Measurements from ENCODE around the gene KCND1. TPM values are rescaled to one million over a fixed set of nuclear protein-coding genes. Genes with fewer than 3 reads are reported as not detected.

The KCND1 gene
- total RNA-seq, 2 experiments from 2014 or later: 1.2 to 1.3 TPM

DNA sequence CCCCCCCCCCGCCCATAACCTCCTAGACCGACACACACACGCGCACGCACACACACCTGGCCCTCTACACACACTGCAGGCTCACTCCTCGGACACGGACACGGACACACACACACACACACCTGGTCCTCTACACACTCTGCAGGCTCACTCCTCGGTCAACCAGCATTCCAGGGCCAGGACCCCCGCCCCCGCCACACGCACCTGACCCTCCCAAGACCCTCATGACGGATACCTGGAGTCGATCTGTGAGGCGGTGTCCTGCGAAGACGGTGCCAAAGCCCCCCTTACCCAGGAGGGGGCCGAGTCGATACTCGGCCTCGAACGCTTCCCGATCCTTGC lies 53.4 kb downstream of the KCND1 start:
- Mint-ChIP-seq H3K27ac (peak overlapping the region; percentile 96), H3K36me3 (peaks cover 69% of the 10 kb centered on the region), H3K27me3 (peaks cover 10% of the 10 kb centered on the region), H3K9me3 (no peaks in the 10 kb centered on the region), H3K4me3 (peak overlapping the region; percentile 90), H3K4me1 (peaks cover 41% of the 10 kb centered on the region)
- no peak for DNase-seq

DNA sequence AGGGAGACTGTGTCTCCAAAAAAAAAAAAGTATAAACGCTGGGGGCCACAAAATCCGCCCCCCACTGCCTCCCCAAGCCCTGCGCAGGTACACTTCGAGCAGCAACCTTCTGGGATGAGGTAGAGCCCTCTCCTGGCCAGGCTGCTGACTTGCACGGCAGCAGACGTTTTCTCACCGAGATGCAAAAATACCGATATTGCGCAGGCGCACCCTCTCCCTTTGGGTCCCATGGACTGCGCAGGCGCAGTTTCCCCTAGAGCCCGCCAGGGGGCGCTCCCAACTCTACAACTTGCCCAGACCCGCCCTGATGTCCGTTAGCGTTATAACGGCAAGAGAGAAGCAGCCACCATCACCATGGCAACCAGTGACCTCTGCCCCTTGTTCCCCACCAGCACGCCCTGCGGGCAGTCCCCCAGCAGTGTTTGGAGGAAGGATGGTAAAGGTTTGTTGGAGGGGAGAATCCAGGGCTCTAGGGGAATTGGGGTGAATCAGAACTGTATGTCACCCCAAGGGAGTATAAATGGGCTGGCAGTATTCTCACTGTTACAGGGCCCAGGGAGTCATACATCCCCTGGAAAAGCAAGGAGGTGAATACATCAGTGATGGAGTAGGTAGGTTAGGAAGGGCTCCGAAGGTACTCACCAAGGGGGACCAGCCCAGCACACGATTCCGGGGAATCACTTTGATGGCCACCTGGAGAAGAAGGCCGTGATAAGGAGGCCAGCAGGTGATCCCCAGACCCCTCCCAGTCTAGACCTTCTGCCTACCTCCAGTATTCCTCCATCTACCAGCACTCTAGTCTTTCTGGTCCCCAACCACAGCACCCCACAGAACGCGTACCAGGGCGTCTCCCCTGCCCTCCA lies 54.3 kb downstream of the KCND1 start:
- Mint-ChIP-seq H3K4me3 (peak overlapping the region; percentile 90), H3K36me3 (peaks cover 70% of the 10 kb centered on the region), H3K27me3 (peaks cover 10% of the 10 kb centered on the region), H3K27ac (peak overlapping the region; percentile 96), H3K9me3 (no peaks in the 10 kb centered on the region), H3K4me1 (peaks cover 44% of the 10 kb centered on the region)
- DNase-seq: peak; percentile 85

DNA sequence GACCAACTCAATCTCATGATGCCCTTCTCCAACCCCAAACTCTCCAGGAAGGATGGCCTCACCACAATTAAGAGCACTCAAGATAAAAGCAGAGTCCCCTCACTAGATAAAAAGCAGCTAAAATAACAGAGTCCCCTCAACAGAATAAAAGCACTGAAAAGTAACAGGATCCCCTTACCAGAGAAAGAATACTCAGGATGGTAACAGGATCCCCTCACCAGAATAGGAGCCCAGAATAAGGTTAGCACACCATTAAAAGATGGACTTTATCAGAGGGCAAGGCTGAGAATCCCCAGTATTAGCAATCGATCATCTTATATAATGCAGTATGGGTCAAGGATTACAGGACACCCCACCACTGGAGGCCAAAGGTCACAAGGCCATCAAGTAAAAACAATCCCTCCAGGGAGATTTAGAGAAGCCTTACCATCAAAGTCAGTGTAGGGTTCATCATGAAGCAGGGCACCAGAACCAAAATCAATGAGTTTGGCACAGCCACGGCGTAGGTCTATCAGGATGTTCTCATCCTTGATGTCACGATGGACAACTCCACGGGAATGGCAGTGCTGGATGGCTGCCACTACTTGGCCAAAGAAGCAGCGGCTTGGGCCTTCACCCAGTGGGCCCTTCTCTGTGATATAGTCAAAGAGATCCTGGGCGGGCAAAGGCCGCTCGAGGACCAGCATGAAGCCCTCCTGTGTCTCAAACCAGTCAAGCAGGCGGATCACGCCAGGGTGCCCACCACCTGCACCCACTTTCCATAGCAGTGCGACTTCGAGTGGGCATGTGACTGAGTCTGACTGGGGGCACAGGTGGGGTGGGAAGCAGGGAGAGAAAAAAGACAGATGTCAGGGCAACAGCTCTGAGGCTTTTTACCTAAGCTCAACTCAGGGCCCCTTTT lies 56.8 kb downstream of the KCND1 start:
- peaks cover 44% of the 10 kb centered on the region for H3K4me1 Mint-ChIP-seq
- peak overlapping the region; percentile 78 for H3K27ac Mint-ChIP-seq
- DNase-seq: no peak
- peak overlapping the region; percentile 90 for H3K4me3 Mint-ChIP-seq
- peaks cover 74% of the 10 kb centered on the region for H3K36me3 Mint-ChIP-seq
- H3K27me3 Mint-ChIP-seq: peaks cover 18% of the 10 kb centered on the region
- H3K9me3 Mint-ChIP-seq: no peaks in the 10 kb centered on the region

DNA sequence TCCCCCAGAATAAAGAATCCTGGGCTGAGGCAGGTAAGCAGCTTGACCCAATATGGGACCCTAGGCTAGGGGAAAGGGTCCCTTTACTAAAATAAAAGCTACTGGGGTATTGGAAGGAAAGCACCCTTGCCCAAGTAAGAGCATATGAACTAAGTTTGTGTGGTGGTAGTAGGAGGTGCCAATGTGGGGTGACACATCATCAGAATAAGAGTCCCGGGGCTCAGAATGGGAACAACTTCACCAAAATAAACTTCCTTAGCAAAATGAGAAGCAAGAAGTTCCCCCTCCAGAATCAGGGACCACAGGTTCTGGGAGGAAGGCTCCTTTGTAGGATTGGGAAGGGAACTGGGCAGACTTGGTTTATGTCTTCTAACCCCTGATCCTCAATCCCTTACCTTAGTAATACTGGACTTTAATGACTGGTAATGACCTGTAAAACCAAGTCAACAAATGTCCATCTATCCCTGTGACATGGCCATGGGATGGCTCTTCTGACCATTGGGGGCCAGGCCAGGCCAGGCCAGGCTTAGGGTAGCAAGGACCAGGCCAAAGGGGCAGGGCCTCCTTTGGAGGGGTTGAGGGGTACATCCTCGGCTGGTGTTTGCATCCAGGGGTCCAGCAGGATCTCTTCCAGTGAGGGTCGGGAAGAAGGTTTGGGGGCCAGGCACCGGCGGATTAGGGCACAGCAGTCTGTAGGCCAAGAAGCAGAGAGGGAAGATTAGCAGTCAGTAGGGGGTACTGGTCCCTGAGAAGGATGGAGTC lies 57.9 kb downstream of the KCND1 start:
- H3K27ac Mint-ChIP-seq: peak overlapping the region; percentile 78
- peaks cover 39% of the 10 kb centered on the region for H3K4me1 Mint-ChIP-seq
- peaks cover 71% of the 10 kb centered on the region for H3K36me3 Mint-ChIP-seq
- H3K4me3 Mint-ChIP-seq: peak overlapping the region; percentile 90
- H3K27me3 Mint-ChIP-seq: peaks cover 18% of the 10 kb centered on the region
- H3K9me3 Mint-ChIP-seq: no peaks in the 10 kb centered on the region
- no peak for DNase-seq

GRCh38 chrX:48911412-48912182 lies 60.0 kb downstream of the KCND1 start, which contains the start of gene SLC35A2:
Gene SLC35A2 (minus strand): TSS chrX:48911646. CDS start chrX:48911636, 10 bp downstream.
- Mint-ChIP-seq H3K27me3 (peaks cover 8% of the 10 kb centered on the region), H3K4me1 (peaks cover 37% of the 10 kb centered on the region), H3K9me3 (no peaks in the 10 kb centered on the region), H3K27ac (peak within 1 kb of the TSS; percentile 94), H3K4me3 (peak within 1 kb of the TSS; percentile 90), H3K36me3 (peaks cover 51% of the 10 kb centered on the region)
- peak; percentile 86 for DNase-seq

Other genes starting within 250 kb of the KCND1 start
- not detected for gene GLOD5, start 210.1 kb downstream of the KCND1 start, total RNA-seq
- not detected for gene GATA1, start 185.3 kb downstream of the KCND1 start, total RNA-seq
- 10 to 100 TPM; 45.3 to 50.0 TPM for gene HDAC6, start 169.8 kb downstream of the KCND1 start, total RNA-seq
- gene ERAS, start 145.3 kb downstream of the KCND1 start, total RNA-seq: under 1 TPM; 0.54 to 0.70 TPM
- 1 to 10 TPM; 1.4 to 1.8 TPM for gene PCSK1N, start 136.2 kb downstream of the KCND1 start, total RNA-seq
- gene TIMM17B, start 74.1 kb downstream of the KCND1 start, total RNA-seq: 10 to 100 TPM; 57.8 to 60.5 TPM
- 10 to 100 TPM; 84.3 to 85.7 TPM for gene PQBP1, start 73.9 kb downstream of the KCND1 start, total RNA-seq
- gene SLC35A2, start 60.2 kb downstream of the KCND1 start, total RNA-seq: 10 to 100 TPM; 20.8 to 24.0 TPM
- gene PIM2, start 52.8 kb downstream of the KCND1 start, total RNA-seq: 100 to 1,000 TPM; 213 to 219 TPM
- 10 to 100 TPM; 57.3 to 59.5 TPM for gene OTUD5, start 14.2 kb downstream of the KCND1 start, total RNA-seq
- gene GRIPAP1, start 30.4 kb upstream of the KCND1 start, total RNA-seq: 10 to 100 TPM; 53.7 to 54.3 TPM
- gene TFE3, start 71.5 kb upstream of the KCND1 start, total RNA-seq: 10 to 100 TPM; 21.0 to 23.3 TPM
- gene CCDC120, start 87.2 kb upstream of the KCND1 start, total RNA-seq: 1 to 10 TPM; 3.7 to 4.3 TPM
- gene PRAF2, start 102.2 kb upstream of the KCND1 start, total RNA-seq: 10 to 100 TPM; 10.1 to 11.9 TPM
- gene WDR45, start 108.0 kb upstream of the KCND1 start, total RNA-seq: 10 to 100 TPM; 23.7 to 31.1 TPM
- 10 to 100 TPM; 19.9 to 20.0 TPM for gene GPKOW, start 151.9 kb upstream of the KCND1 start, total RNA-seq
- under 1 TPM; 0.47 to 0.88 TPM for gene MAGIX, start 190.9 kb upstream of the KCND1 start, total RNA-seq
- 10 to 100 TPM; 46.8 to 48.2 TPM for gene PLP2, start 200.1 kb upstream of the KCND1 start, total RNA-seq
- 10 to 100 TPM; 16.3 to 16.7 TPM for gene PRICKLE3, start 214.5 kb upstream of the KCND1 start, total RNA-seq
- 1 to 10 TPM; 4.4 to 4.6 TPM for gene SYP, start 228.3 kb upstream of the KCND1 start, total RNA-seq